Osteoblast (primary cell): ENCODE results near the gene FBXL5. TPM values are rescaled to one million over a fixed set of nuclear protein-coding genes. Genes with fewer than 3 reads are reported as not detected.
A peak's percentile ranks its signal among the peaks of the same experiment; 100 is the strongest.

Experiments used
- DNase-seq: peaks from one replicate; pipeline ENCODE4 v3.0.0; 2011; ENCODE audit warnings: low spot score, mixed read lengths; ENCODE audit not compliant: insufficient read length; ENCODE audit errors: missing footprints
- H2AFZ ChIP-seq: 2 replicates; pipeline ENCODE4 v1.6.0; 2011; ENCODE audit warnings: mild to moderate bottlenecking, low read length
- H3K27ac ChIP-seq: 2 replicates; pipeline ENCODE4 v1.5.1; 2011; ENCODE audit warnings: mild to moderate bottlenecking, low read depth, low read length, moderate library complexity
- H3K27me3 ChIP-seq: 2 replicates; pipeline ENCODE4 v1.6.0; 2012; ENCODE audit warnings: mild to moderate bottlenecking, control low read depth, inconsistent platforms, low read length, moderate library complexity; ENCODE audit not compliant: insufficient read depth
- H3K36me3 ChIP-seq: 2 replicates; pipeline ENCODE4 v1.5.1; 2011; ENCODE audit warnings: mild to moderate bottlenecking, low read length, control low read depth, moderate library complexity; ENCODE audit not compliant: insufficient read depth
- H3K4me1 ChIP-seq: 2 replicates; pipeline ENCODE4 v1.5.1; 2011; ENCODE audit warnings: mild to moderate bottlenecking, low read length, control low read depth, moderate library complexity; ENCODE audit not compliant: insufficient read depth
- H3K4me2 ChIP-seq: 2 replicates; pipeline ENCODE4 v1.6.0; 2011; ENCODE audit warnings: mild to moderate bottlenecking, low read length; ENCODE audit not compliant: insufficient read depth
- H3K4me3 ChIP-seq: fragments of 200-600 bp; sonication (generic); 3 replicates; pipeline ENCODE4 v1.5.1; 2012; ENCODE audit warnings: mild to moderate bottlenecking, low read length, inconsistent platforms; ENCODE audit not compliant: insufficient read depth
- H3K79me2 ChIP-seq: 2 replicates; pipeline ENCODE4 v1.6.0; 2012; ENCODE audit warnings: mild to moderate bottlenecking, low read length, control low read depth, inconsistent platforms; ENCODE audit not compliant: insufficient read depth
- H3K9me3 ChIP-seq: 2 replicates; pipeline ENCODE4 v1.5.1; 2011; ENCODE audit warnings: low read depth, low read length, control low read depth
- H4K20me1 ChIP-seq: 2 replicates; pipeline ENCODE4 v1.6.0; 2012; ENCODE audit warnings: mild to moderate bottlenecking, low read length, control low read depth; ENCODE audit not compliant: insufficient read depth
- CTCF ChIP-seq: IDR thresholded peaks from 2 replicates; pipeline ENCODE4 v1.5.1; 2011; ENCODE audit warnings: mild to moderate bottlenecking, low read depth, low read length, moderate library complexity; ENCODE audit errors: extremely low read depth
- total RNA-seq: library from RNA; depleted of rRNA; stranded (reverse); fragments of >200 nt; gene quantifications from 2 replicates; pipeline ENCODE4 v1.2.3, GENCODE V29; 2012

The FBXL5 gene
- total RNA-seq, 1 donor = 108 TPM

DNA sequence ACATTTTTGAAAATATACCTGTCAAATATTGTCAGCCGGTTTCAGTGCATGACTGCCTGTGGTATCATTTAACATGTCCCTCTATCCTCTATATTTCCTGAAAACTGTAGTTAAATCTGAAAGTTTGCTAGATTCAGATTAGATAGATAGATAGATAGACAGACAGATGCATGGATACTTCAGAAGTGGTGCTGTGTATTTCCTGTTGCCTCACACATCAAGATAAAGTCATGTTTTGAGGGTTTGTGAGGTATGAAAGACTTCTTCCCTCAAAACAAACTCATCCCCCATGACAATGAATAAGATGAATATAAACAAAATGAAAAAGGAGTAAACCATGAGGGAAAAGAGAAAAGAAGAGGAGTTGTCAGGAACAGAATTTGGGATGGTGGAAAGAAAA lies 41.7 kb upstream of the FBXL5 start:
- H3K27me3 ChIP-seq = no peaks in the 10 kb centered on the region
- no peaks in the 10 kb centered on the region for H4K20me1 ChIP-seq
- H3K9me3 ChIP-seq = no peaks in the 10 kb centered on the region
- TF ChIP-seq CTCF = no peak
- peaks cover 27% of the 10 kb centered on the region for H3K4me1 ChIP-seq
- no peaks in the 10 kb centered on the region for H3K36me3 ChIP-seq
- no peak overlapping the region for H2AFZ ChIP-seq
- no peaks in the 10 kb centered on the region for H3K79me2 ChIP-seq
- H3K4me2 ChIP-seq = no peak overlapping the region
- H3K4me3 ChIP-seq = no peak overlapping the region
- no peak for DNase-seq
- H3K27ac ChIP-seq = no peak overlapping the region

DNA sequence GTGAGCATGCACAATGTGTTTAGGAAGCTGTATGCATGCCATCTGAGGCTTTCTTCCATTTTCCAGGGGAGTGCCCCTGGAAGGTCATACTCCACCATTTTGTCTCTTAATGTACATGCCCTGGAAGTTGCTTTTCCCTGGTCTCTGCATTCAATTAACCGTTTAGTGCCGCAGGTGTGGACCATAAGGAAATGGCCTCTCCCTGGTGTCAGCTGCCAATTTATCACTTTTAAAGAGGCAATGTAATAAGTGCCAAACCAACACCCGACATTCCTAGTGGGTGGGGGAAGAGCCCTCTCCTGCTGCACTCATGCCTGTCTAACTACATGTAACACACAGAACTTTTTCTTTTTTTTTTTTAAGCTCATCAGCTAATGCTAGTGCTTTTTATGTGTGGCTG lies 40.6 kb upstream of the FBXL5 start:
- Histone ChIP-seq H3K4me1 (peaks cover 39% of the 10 kb centered on the region), H3K79me2 (no peaks in the 10 kb centered on the region), H3K4me3 (no peak overlapping the region), H4K20me1 (no peaks in the 10 kb centered on the region), H3K27me3 (no peaks in the 10 kb centered on the region), H2AFZ (no peak overlapping the region), H3K4me2 (peak overlapping the region; percentile 55), H3K27ac (peak overlapping the region; percentile 87), H3K9me3 (no peaks in the 10 kb centered on the region), H3K36me3 (no peaks in the 10 kb centered on the region)
- no peak for DNase-seq
- TF ChIP-seq CTCF = no peak

GRCh38 chr4:15695240-15695699 lies 40.1 kb upstream of the FBXL5 start:
- Histone ChIP-seq H3K27me3 (no peaks in the 10 kb centered on the region), H2AFZ (peak overlapping the region; percentile 12), H3K79me2 (no peaks in the 10 kb centered on the region), H4K20me1 (no peaks in the 10 kb centered on the region), H3K9me3 (no peaks in the 10 kb centered on the region), H3K36me3 (no peaks in the 10 kb centered on the region), H3K4me1 (peaks cover 43% of the 10 kb centered on the region), H3K4me3 (peak overlapping the region; percentile 10), H3K4me2 (peak overlapping the region; percentile 55), H3K27ac (peak overlapping the region; percentile 87)
- peak; percentile 86 for DNase-seq
- no peak for TF ChIP-seq CTCF

GRCh38 chr4:15694431-15694830 lies 39.3 kb upstream of the FBXL5 start:
- TF ChIP-seq CTCF = no peak
- Histone ChIP-seq H3K79me2 (no peaks in the 10 kb centered on the region), H3K27me3 (no peaks in the 10 kb centered on the region), H3K4me3 (no peak overlapping the region), H3K27ac (peak overlapping the region; percentile 87), H3K4me2 (no peak overlapping the region), H3K4me1 (peaks cover 52% of the 10 kb centered on the region), H4K20me1 (no peaks in the 10 kb centered on the region), H3K9me3 (no peaks in the 10 kb centered on the region), H2AFZ (no peak overlapping the region), H3K36me3 (peaks cover under 1% of the 10 kb centered on the region)
- DNase-seq = no peak
